OCI-LY1 (cell line): ENCODE measurements around the gene GCN1.

Experiments used
- CTCF ChIP-seq: fragments of 200-600 bp; sonication (generic), shearing (Covaris generic); IDR thresholded peaks from 2 replicates; pipeline ENCODE4 v1.5.1; 2017; ENCODE audit warnings: mild to moderate bottlenecking, antibody characterized with exemption, low read length, moderate library complexity, mixed read lengths
- EZH2 ChIP-seq: fragments of 200-600 bp; sonication (generic), shearing (Covaris generic); IDR thresholded peaks from 2 replicates; pipeline ENCODE4 v1.8.0; 2017; ENCODE audit warnings: borderline replicate concordance, mixed run types, mild to moderate bottlenecking, antibody characterized with exemption, low read length, moderate library complexity, mixed read lengths

- TF ChIP-seq CTCF, result no peak
- no peak for TF ChIP-seq EZH2
Measured at GRCh38 chr12:120211243-120211903, 16.9 kb upstream of the GCN1 start.
